ENCODE measurements around the gene TNS2.

TNS2 gene

DNA sequence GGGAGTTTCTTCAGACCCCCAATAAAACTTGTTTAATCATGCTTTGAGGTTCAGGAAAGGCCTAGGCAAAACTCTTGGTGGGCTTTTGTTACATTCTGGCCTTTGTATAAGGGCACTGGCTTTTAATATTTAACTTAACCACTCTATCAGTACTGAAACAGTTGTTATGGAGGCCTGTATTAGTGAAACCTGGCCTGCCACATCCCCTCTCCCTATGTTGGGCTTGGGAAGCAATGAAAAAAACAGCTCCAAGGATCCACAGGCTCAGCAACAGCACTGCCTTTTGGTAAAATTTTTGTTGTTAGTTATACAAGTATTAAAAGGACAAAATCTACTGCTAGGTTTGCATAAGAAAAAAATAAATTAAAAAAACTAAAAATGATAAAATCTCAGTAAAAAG lies 64.1 kb downstream of the TNS2 start:
- no peak for DNase-seq
